Neural progenitor cell (in vitro differentiated cells): ENCODE measurements around the gene RPS6KA2. TPM values are rescaled to one million over a fixed set of nuclear protein-coding genes. Genes with fewer than 3 reads are reported as not detected.
A peak's percentile ranks its signal among the peaks of the same experiment; 100 is the strongest.

Experiments
- DNase-seq: peaks from one replicate; pipeline ENCODE4 v3.0.0-alpha.2; 2016; ENCODE audit warnings: low spot score
- H2AFZ ChIP-seq: fragments of 200-600 bp; sonication (generic); replicated peaks from 2 replicates; pipeline ENCODE4 v1.6.1; 2016; ENCODE audit warnings: antibody characterized with exemption
- H3F3A ChIP-seq: fragments of 200-600 bp; sonication (generic); 2 replicates; pipeline ENCODE4 v1.6.1; 2016; ENCODE audit warnings: antibody characterized with exemption, low read depth
- H3K27ac ChIP-seq: fragments of 200-600 bp; sonication (generic); 2 replicates; pipeline ENCODE4 v1.5.1; 2016; ENCODE audit warnings: mild to moderate bottlenecking
- H3K27me3 ChIP-seq: fragments of 200-600 bp; sonication (generic); 2 replicates; pipeline ENCODE4 v1.6.1; 2016; ENCODE audit warnings: mild to moderate bottlenecking, moderate library complexity
- H3K36me3 ChIP-seq: fragments of 200-600 bp; sonication (generic); 2 replicates; pipeline ENCODE4 v1.5.1; 2016
- H3K4me1 ChIP-seq: fragments of 200-600 bp; sonication (generic); 2 replicates; pipeline ENCODE4 v1.6.1; 2016; ENCODE audit warnings: mixed run types
- H3K4me2 ChIP-seq: fragments of 200-600 bp; sonication (generic); 2 replicates; pipeline ENCODE4 v1.6.1; 2016
- H3K4me3 ChIP-seq: fragments of 200-600 bp; sonication (generic); 2 replicates; pipeline ENCODE4 v1.5.1; 2016
- H3K79me2 ChIP-seq: fragments of 200-600 bp; sonication (generic); 2 replicates; pipeline ENCODE4 v1.6.1; 2016; ENCODE audit warnings: low read depth
- H3K9ac ChIP-seq: fragments of 200-600 bp; sonication (generic); 2 replicates; pipeline ENCODE4 v1.6.1; 2016
- H3K9me3 ChIP-seq: fragments of 200-600 bp; sonication (generic); 2 replicates; pipeline ENCODE4 v1.5.1; 2016; ENCODE audit warnings: low read depth
- H4K20me1 ChIP-seq: fragments of 200-600 bp; sonication (generic); 2 replicates; pipeline ENCODE4 v1.6.1; 2016; ENCODE audit warnings: low read depth
- H3K27ac Mint-ChIP-seq: 3 replicates; pipeline ENCODE4 v1.8.0; 2021; ENCODE audit warnings: mixed read lengths
- H3K27me3 Mint-ChIP-seq: 2 replicates; pipeline ENCODE4 v1.8.0; 2022; ENCODE audit warnings: low read depth, mild to moderate bottlenecking, inconsistent platforms, moderate library complexity, mixed read lengths; ENCODE audit not compliant: insufficient read depth
- H3K36me3 Mint-ChIP-seq: 3 replicates; pipeline ENCODE4 v1.8.0; 2021; ENCODE audit warnings: mixed read lengths
- H3K4me1 Mint-ChIP-seq: 3 replicates; pipeline ENCODE4 v1.8.0; 2021; ENCODE audit warnings: mixed read lengths
- H3K4me3 Mint-ChIP-seq: 3 replicates; pipeline ENCODE4 v1.8.0; 2021; ENCODE audit warnings: mild to moderate bottlenecking, moderate library complexity, mixed read lengths
- H3K9me3 Mint-ChIP-seq: 3 replicates; pipeline ENCODE4 v1.8.0; 2020; ENCODE audit warnings: mixed read lengths
- EZH2 ChIP-seq: fragments of 200-600 bp; sonication (generic); IDR thresholded peaks from 2 replicates; pipeline ENCODE4 v1.6.1; 2017; ENCODE audit warnings: antibody characterized with exemption, mild to moderate bottlenecking, moderate library complexity
- EZH2phosphoT487 ChIP-seq: fragments of 200-600 bp; sonication (generic); IDR thresholded peaks from 2 replicates; pipeline ENCODE4 v1.6.1; 2017; ENCODE audit warnings: antibody characterized with exemption
- total RNA-seq: library from RNA; depleted of rRNA; stranded (reverse); fragments of >200 nt; gene quantifications from 2 replicates; pipeline ENCODE4 v1.2.3, GENCODE V29; 2015; ENCODE audit warnings: low replicate concordance
- TF ChIP-seq, protein P1 (sequence below): fragments of 200-600 bp; sonication (generic); IDR thresholded peaks from 2 replicates; pipeline ENCODE4 v1.5.1; 2017; ENCODE audit warnings: antibody characterized with exemption, mild to moderate bottlenecking

The RPS6KA2 gene
- total RNA-seq, 1 donor from 2014 or later: 8.2 TPM

DNA sequence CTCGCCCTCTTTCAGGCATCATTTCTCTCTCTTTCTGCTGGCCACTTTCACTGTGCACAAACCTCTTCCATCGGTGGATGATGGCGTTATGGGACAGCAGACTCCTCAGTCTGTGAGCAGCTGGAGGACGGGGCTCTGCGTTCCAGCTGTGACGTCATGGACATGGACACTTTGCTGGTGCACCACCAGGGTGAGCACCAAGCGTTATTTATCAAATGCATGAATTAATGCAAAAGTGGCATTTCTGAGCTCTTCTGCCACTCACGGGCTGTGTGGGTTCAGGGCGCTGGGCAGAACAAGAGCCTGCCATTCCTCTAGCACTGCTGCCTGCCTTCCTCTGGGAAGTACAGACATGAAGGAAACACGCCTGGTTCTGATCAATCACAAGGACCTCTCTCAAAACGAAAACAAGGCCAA, 161.4 kb downstream of the RPS6KA2 start:
- no peak overlapping the region for H3K27ac ChIP-seq
- peaks cover 3% of the 10 kb centered on the region for H3K4me1 Mint-ChIP-seq
- no peaks in the 10 kb centered on the region for H3K9me3 Mint-ChIP-seq
- no peaks in the 10 kb centered on the region for H4K20me1 ChIP-seq
- H3K27me3 ChIP-seq: no peaks in the 10 kb centered on the region
- peaks cover 2% of the 10 kb centered on the region for H3K27me3 Mint-ChIP-seq
- H3K36me3 Mint-ChIP-seq: peaks cover 5% of the 10 kb centered on the region
- no peak overlapping the region for H2AFZ ChIP-seq
- H3K79me2 ChIP-seq: no peaks in the 10 kb centered on the region
- no peak for DNase-seq
- no peak overlapping the region for H3K9ac ChIP-seq
- no peaks in the 10 kb centered on the region for H3K36me3 ChIP-seq
- H3K4me3 ChIP-seq: no peak overlapping the region
- no peak overlapping the region for H3K4me2 ChIP-seq
- H3K4me1 ChIP-seq: no peaks in the 10 kb centered on the region
- H3K27ac Mint-ChIP-seq: peak overlapping the region; percentile 57
- TF ChIP-seq EZH2phosphoT487 (no peak), EZH2 (no peak)
- TF ChIP-seq, protein P1, sequence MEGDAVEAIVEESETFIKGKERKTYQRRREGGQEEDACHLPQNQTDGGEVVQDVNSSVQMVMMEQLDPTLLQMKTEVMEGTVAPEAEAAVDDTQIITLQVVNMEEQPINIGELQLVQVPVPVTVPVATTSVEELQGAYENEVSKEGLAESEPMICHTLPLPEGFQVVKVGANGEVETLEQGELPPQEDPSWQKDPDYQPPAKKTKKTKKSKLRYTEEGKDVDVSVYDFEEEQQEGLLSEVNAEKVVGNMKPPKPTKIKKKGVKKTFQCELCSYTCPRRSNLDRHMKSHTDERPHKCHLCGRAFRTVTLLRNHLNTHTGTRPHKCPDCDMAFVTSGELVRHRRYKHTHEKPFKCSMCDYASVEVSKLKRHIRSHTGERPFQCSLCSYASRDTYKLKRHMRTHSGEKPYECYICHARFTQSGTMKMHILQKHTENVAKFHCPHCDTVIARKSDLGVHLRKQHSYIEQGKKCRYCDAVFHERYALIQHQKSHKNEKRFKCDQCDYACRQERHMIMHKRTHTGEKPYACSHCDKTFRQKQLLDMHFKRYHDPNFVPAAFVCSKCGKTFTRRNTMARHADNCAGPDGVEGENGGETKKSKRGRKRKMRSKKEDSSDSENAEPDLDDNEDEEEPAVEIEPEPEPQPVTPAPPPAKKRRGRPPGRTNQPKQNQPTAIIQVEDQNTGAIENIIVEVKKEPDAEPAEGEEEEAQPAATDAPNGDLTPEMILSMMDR: no peak
- H3K4me3 Mint-ChIP-seq: no peak overlapping the region
- no peaks in the 10 kb centered on the region for H3K9me3 ChIP-seq
- H3F3A ChIP-seq: no peaks in the 10 kb centered on the region

DNA sequence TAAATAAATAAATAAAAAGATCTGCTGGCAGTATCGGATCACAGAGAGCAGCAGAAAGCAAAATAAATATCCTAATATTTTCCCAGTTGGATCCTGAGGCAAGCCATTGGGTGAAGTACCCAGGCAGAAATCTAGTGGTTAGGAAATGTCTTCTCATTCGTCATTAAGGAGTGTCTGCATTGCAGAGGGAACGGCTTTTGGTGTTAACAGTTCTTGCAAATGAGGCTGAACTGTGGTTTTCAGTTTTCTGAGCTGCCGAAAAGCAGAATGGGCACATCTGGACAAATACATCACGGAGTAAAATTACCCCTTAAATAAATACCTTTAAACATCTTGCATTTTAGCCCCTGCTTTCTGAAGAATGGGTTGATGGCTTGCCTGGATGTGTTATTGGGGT, 162.1 kb downstream of the RPS6KA2 start:
- no peak overlapping the region for H3K4me2 ChIP-seq
- no peaks in the 10 kb centered on the region for H3F3A ChIP-seq
- H3K4me3 Mint-ChIP-seq: no peak overlapping the region
- no peaks in the 10 kb centered on the region for H3K9me3 ChIP-seq
- DNase-seq: no peak
- H3K27me3 Mint-ChIP-seq: peaks cover 2% of the 10 kb centered on the region
- no peak for TF ChIP-seq EZH2
- no peak for TF ChIP-seq EZH2phosphoT487
- TF ChIP-seq, protein P1: no peak
- H3K27ac Mint-ChIP-seq: no peak overlapping the region
- peaks cover 5% of the 10 kb centered on the region for H3K36me3 Mint-ChIP-seq
- H4K20me1 ChIP-seq: no peaks in the 10 kb centered on the region
- no peak overlapping the region for H3K27ac ChIP-seq
- H3K27me3 ChIP-seq: no peaks in the 10 kb centered on the region
- H3K4me1 ChIP-seq: no peaks in the 10 kb centered on the region
- H3K79me2 ChIP-seq: no peaks in the 10 kb centered on the region
- no peak overlapping the region for H3K4me3 ChIP-seq
- H3K9me3 Mint-ChIP-seq: no peaks in the 10 kb centered on the region
- no peak overlapping the region for H2AFZ ChIP-seq
- no peaks in the 10 kb centered on the region for H3K36me3 ChIP-seq
- H3K4me1 Mint-ChIP-seq: peaks cover 3% of the 10 kb centered on the region
- H3K9ac ChIP-seq: no peak overlapping the region

DNA sequence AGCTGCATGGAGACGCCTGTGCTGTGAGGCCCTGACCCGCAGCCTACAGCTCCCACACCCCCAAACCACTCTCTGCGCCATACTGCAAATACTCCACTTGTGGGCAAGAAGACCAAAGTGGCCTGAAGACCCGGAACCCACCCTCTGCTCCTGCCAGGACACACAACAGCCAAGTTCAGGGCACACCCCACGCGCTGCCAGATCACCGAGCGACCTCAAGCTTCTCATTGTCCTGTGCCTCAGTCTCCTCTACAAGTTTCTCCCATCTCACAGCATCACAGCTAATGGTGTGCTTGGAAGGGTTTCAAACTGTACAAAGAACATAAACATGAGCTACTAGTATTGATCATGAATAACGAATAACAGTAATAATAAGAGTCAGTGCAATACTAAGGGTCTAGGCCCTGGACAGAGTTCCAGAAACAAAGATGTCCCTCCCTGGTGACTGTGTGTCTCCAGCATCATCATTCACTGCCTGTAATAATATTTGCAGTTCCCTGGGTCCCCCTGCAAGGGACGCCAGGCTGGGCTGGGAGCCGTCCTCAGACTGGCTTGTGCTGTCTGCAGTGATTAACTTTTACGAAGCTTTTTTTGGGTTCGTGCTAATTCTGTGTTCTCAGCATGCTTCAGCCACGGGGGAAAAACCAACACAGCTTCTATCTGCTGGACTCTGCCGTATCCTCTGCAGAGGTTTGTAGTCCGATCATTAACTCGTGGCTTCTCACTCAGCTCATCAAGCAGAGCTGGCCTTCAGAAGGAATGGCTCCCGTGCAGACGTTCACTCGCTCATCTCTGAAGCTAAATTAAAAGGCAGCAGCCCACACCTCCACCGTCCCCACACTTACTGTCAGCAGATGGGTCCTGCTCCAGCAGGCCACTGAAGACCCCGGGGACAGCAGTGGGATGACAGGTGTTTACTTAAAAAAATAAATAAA, 162.7 kb downstream of the RPS6KA2 start:
- Histone ChIP-seq H3K4me1 (no peaks in the 10 kb centered on the region), H3K36me3 (no peaks in the 10 kb centered on the region), H3K27ac (no peak overlapping the region), H3K4me3 (no peak overlapping the region), H2AFZ (no peak overlapping the region), H3K79me2 (no peaks in the 10 kb centered on the region), H3K9me3 (no peaks in the 10 kb centered on the region), H4K20me1 (no peaks in the 10 kb centered on the region), H3K27me3 (no peaks in the 10 kb centered on the region), H3K9ac (no peak overlapping the region), H3F3A (no peaks in the 10 kb centered on the region), H3K4me2 (no peak overlapping the region)
- DNase-seq: no peak
- H3K4me3 Mint-ChIP-seq: no peak overlapping the region
- peaks cover 6% of the 10 kb centered on the region for H3K36me3 Mint-ChIP-seq
- peaks cover 2% of the 10 kb centered on the region for H3K27me3 Mint-ChIP-seq
- no peak for TF ChIP-seq EZH2phosphoT487
- no peak for TF ChIP-seq EZH2
- TF ChIP-seq, protein P1: no peak
- peaks cover 1% of the 10 kb centered on the region for H3K9me3 Mint-ChIP-seq
- H3K27ac Mint-ChIP-seq: no peak overlapping the region
- peaks cover 3% of the 10 kb centered on the region for H3K4me1 Mint-ChIP-seq
